GM12873 (cell line): ENCODE results near the gene BTF3.

Experiments used
- TF ChIP-seq, protein P1 (sequence below): IDR thresholded peaks from 2 replicates; pipeline ENCODE4 v1.5.1; 2012; ENCODE audit warnings: low read depth, mild to moderate bottlenecking, moderate library complexity, low read length, control low read depth; ENCODE audit not compliant: insufficient read depth; ENCODE audit errors: missing control alignments

BTF3 gene

DNA sequence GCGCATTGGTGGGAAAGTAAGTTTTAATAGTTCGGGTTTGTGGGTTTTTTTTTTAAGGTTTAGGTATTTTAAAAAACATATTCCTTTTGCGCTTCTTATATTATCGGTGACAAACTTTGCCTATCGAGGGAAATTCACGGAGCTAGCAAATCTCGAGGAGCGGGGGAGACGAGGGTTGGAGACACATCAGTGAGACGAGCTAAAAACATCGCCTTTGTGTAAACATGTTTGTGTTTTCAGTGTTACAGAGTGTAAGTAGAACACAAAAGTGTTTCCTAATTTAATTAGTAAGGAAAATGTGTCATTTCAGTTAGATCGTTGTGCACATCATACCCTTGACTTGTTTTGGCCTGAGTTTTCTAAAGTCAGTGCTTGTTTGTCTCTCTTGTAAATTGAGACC, 945 bp downstream of the BTF3 start:
- TF ChIP-seq, protein P1, sequence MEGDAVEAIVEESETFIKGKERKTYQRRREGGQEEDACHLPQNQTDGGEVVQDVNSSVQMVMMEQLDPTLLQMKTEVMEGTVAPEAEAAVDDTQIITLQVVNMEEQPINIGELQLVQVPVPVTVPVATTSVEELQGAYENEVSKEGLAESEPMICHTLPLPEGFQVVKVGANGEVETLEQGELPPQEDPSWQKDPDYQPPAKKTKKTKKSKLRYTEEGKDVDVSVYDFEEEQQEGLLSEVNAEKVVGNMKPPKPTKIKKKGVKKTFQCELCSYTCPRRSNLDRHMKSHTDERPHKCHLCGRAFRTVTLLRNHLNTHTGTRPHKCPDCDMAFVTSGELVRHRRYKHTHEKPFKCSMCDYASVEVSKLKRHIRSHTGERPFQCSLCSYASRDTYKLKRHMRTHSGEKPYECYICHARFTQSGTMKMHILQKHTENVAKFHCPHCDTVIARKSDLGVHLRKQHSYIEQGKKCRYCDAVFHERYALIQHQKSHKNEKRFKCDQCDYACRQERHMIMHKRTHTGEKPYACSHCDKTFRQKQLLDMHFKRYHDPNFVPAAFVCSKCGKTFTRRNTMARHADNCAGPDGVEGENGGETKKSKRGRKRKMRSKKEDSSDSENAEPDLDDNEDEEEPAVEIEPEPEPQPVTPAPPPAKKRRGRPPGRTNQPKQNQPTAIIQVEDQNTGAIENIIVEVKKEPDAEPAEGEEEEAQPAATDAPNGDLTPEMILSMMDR, result no peak

DNA sequence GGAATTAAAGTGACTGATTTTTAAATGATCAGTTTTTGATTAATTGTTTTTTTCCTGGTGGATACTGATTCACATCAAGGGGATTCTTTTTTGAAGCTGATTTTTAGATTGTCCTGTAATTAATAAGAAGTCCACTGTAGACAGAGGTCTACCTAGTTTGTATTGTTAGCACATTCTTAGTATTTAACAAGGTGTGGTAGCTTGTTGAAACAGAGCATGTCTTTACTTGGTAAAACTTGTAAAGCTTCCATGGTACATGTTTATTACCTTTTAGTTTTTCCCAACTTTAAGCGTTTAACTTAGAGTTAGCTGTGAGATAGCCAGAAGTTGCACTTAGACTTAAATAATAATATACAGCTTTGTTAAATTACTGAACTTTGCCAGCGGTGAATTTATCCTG, 1.5 kb downstream of the BTF3 start:
- TF ChIP-seq, protein P1, result no peak

DNA sequence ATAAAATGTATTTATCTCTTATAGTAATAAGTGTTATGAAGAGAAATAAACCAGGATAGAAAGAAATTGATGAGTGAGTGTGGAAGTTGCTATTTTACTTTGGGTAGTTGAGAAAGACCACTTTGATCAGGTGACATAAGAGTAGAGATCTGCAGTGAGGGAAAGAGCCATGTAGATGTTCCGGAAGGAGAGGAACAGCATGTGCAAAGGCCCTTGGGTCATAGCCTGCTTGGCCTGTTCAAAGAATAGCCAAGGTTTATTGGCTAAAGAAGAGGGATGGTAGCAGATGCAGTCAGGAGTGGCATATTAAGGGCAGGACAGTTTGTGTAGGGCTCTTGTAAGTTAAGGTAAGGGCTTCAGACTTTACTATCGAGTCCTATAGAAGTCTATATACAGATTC, 3.2 kb downstream of the BTF3 start:
- TF ChIP-seq, protein P1, result no peak

DNA sequence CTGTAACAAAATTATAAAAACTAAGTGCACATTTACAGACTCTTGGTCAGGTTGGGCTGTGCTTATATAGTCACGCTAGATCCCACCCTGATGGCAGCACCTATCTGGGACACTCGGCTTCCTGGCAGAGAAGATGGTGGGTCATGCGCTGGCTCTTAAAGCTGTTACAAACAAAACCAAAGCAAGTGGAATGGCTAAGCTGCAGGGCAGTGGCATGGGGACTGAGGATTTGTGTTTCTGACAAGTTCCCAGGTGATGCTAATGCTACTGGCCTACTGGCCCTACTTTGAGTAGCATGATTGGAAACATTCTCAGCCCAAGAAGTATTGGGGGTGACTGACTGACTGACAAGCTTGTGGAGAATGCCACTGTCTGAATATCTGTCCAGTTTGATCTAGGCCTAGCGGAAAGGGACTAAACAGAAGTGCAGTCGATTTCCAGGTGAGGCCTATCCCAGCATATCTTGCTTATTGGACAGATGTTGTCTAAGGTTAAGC, 8.3 kb downstream of the BTF3 start:
- TF ChIP-seq, protein P1, result no peak

DNA sequence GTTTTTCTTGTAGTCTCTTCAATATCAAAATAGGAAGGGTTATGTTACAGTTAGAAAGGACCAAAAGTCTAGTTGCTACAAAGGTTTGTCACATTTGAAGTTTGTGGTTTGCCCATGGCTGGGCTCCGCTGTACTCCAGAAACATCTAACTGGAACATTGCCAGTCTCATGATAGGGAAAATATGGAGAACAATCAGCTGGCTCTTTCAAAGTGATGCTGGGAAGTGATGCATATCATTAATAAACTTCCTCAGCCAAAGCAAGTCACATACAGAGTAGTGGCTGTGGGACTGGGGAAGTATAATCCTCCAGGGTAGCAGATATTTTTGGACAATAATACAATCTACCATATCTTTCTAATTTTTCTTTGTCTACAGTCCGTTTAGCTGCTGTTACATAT, 8.8 kb downstream of the BTF3 start:
- TF ChIP-seq, protein P1, result no peak

DNA sequence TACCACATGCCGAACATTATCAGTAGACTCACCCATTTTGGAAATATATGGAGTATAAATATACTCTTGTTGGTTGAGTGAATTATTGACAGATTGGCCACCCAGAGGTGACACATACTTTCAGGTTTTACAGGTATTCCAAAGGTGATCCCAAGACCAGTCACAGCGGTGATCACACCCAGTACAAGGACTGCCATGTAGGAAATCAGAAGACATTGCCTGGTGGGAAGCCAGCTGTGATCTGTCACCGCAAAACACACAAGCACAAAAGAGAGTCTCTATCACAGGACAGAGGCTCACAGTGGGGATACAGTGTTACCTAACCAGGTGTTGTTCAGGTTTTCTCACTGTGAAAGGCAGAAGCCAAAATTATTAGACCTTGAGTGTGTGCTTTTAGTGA, 15.8 kb downstream of the BTF3 start:
- TF ChIP-seq, protein P1, result no peak

DNA sequence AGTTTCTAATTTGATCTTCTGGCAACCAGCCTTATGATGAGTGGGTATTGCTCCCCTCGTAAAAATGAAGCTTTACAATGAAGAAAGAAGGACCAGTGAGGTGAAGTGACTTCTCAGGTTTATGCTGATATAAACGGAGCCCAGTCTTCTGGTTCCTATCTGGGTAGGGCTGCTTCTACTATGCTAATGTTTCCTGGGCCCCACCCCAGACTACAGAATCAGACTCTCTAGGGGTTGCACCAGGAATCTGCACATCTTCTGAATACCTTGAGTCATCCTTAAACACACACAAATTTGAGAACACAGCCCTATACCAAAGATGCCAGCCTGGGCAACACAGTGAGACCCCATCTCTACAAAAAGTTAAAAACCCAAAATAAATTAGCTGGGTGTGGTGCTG, 16.2 kb downstream of the BTF3 start:
- TF ChIP-seq, protein P1, result no peak
